ENCODE data around the gene FAM168B.

GRCh38 chr2:131037398-131038257, 55.6 kb downstream of the FAM168B start:
- TF ChIP-seq CTCF (IDR thresholded peaks at IDR 0.05) (no peak), POLR2A (IDR thresholded peaks at IDR 0.05) (no peak)

Data from body of pancreas (tissue), 4 donors.